Chondrocyte (in vitro differentiated cells): Measurements from ENCODE around the gene S1PR2. TPM values are rescaled to one million over a fixed set of nuclear protein-coding genes. Genes with fewer than 3 reads are reported as not detected.

ENCODE experiments used
- DNase-seq: peaks from one replicate; pipeline ENCODE4 v3.0.0; 2021; ENCODE audit warnings: mixed read lengths, low spot score
- H3K27ac Mint-ChIP-seq: one replicate; pipeline ENCODE4 v1.8.0; 2021; ENCODE audit warnings: mild to moderate bottlenecking, moderate library complexity, mixed read lengths; ENCODE audit not compliant: unreplicated experiment
- H3K27me3 Mint-ChIP-seq: 2 replicates; pipeline ENCODE4 v1.8.0; 2021; ENCODE audit warnings: low read depth, mixed read lengths
- H3K36me3 Mint-ChIP-seq: 2 replicates; pipeline ENCODE4 v1.8.0; 2021; ENCODE audit warnings: low read depth, mixed read lengths
- H3K4me1 Mint-ChIP-seq: 2 replicates; pipeline ENCODE4 v1.8.0; 2021; ENCODE audit warnings: low read depth, mild to moderate bottlenecking, mixed read lengths
- H3K4me3 Mint-ChIP-seq: one replicate; pipeline ENCODE4 v1.8.0; 2021; ENCODE audit warnings: mild to moderate bottlenecking, moderate library complexity, mixed read lengths; ENCODE audit not compliant: unreplicated experiment
- H3K9me3 Mint-ChIP-seq: 2 replicates; pipeline ENCODE4 v1.8.0; 2021; ENCODE audit warnings: low read depth, mixed read lengths
- CTCF ChIP-seq: fragments of 200-600 bp; sonication (generic); IDR thresholded peaks from 2 replicates; pipeline ENCODE4 v1.5.0; 2021; ENCODE audit warnings: antibody characterized with exemption, mild to moderate bottlenecking, moderate library complexity
- total RNA-seq: library from RNA; stranded (reverse); gene quantifications from 3 replicates; pipeline ENCODE4 v1.2.1, GENCODE V29; 2021

Gene S1PR2
- total RNA-seq, 1 donor from 2014 or later = 12.0 TPM

GRCh38 chr19:10231612-10232228, 589 bp upstream of the S1PR2 start:
- Mint-ChIP-seq H3K9me3 (no peaks in the 10 kb centered on the region), H3K36me3 (no peaks in the 10 kb centered on the region), H3K4me1 (peaks cover 14% of the 10 kb centered on the region), H3K4me3 (peak overlapping the region; percentile 80), H3K27ac (peak overlapping the region; percentile 82), H3K27me3 (no peaks in the 10 kb centered on the region)
- DNase-seq = no peak
- TF ChIP-seq CTCF = no peak

- Mint-ChIP-seq H3K36me3 (no peaks in the 10 kb centered on the region), H3K27ac (peak overlapping the region; percentile 49), H3K27me3 (no peaks in the 10 kb centered on the region), H3K4me3 (peak overlapping the region; percentile 80), H3K9me3 (no peaks in the 10 kb centered on the region), H3K4me1 (peaks cover 13% of the 10 kb centered on the region)
- peak; percentile 45 for TF ChIP-seq CTCF
- DNase-seq = no peak
Observed at GRCh38 chr19:10230173-10230860, 814 bp downstream of the S1PR2 start.

GRCh38 chr19:10228920-10229319, 2.2 kb downstream of the S1PR2 start:
- no peaks in the 10 kb centered on the region for H3K27me3 Mint-ChIP-seq
- H3K27ac Mint-ChIP-seq = peak overlapping the region; percentile 45
- peak overlapping the region; percentile 15 for H3K4me3 Mint-ChIP-seq
- no peaks in the 10 kb centered on the region for H3K9me3 Mint-ChIP-seq
- peaks cover 5% of the 10 kb centered on the region for H3K36me3 Mint-ChIP-seq
- DNase-seq = no peak
- H3K4me1 Mint-ChIP-seq = peaks cover 13% of the 10 kb centered on the region
- peak; percentile 75 for TF ChIP-seq CTCF

- H3K9me3 Mint-ChIP-seq = no peaks in the 10 kb centered on the region
- H3K4me3 Mint-ChIP-seq = no peak overlapping the region
- TF ChIP-seq CTCF = no peak
- DNase-seq = no peak
- peaks cover 13% of the 10 kb centered on the region for H3K4me1 Mint-ChIP-seq
- peaks cover 5% of the 10 kb centered on the region for H3K36me3 Mint-ChIP-seq
- no peaks in the 10 kb centered on the region for H3K27me3 Mint-ChIP-seq
- H3K27ac Mint-ChIP-seq = no peak overlapping the region
Observed at GRCh38 chr19:10228393-10228792, 2.7 kb downstream of the S1PR2 start.

- H3K4me3 Mint-ChIP-seq = no peak overlapping the region
- no peak for DNase-seq
- peaks cover 13% of the 10 kb centered on the region for H3K4me1 Mint-ChIP-seq
- TF ChIP-seq CTCF = peak; percentile 65
- H3K27ac Mint-ChIP-seq = no peak overlapping the region
- no peaks in the 10 kb centered on the region for H3K9me3 Mint-ChIP-seq
- no peaks in the 10 kb centered on the region for H3K27me3 Mint-ChIP-seq
- H3K36me3 Mint-ChIP-seq = peaks cover 7% of the 10 kb centered on the region
Observed at GRCh38 chr19:10227026-10227971, 3.8 kb downstream of the S1PR2 start.
